ENCODE data around the gene NID1. TPM values are rescaled to one million over a fixed set of nuclear protein-coding genes. Genes with fewer than 3 reads are reported as not detected.

The NID1 gene
- total and polyA plus RNA-seq, 9 of the 15 experiments (the other 6 are each of a cell fraction or from before 2014, with no cell fraction given), result 0.22 TPM; not detected in 8

DNA sequence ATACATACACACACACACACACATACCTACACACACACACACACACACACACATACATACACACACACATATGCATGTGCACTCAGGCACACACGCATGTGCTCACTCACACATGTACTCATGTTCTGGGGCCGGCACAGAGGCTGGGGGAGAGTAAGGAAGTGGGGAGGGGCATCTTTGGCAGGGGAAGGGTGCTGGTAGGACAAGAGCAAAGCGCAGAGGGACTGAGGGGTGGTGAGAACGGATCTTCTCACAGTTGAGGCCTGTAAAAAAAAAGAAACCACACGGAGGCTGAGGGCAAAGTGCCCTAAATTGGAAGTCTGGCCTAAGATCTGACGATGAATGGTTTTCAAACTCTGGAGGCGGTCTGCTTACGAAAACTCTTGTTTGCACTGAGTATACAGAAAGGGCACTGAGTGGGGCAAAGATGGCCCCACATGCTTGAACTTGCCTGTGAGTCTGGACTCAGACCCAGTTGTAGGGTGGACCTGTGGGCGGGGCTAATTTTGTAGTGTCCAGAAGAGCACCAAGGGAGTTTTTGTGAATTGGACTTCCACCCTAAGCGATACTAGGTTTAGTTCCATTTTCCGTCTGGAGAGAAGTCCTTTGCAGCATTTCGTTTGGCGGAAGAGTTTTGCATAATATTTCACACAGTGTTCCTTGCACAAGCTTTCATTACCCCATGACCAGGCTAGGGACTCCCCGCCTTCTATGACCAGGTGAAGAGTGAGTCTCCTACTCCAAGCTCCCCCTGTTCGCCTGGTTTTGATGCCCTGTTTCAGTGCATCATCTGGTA lies 118.9 kb downstream of the NID1 start:
- no peak; the same call in 2 of the 3 replicates for ATAC-seq
- intact Hi-C loops (cut with micrococcal nuclease), result no loop called here
- H3K9me1 ChIP-seq (ENCODE audit: control insufficient read depth, insufficient read depth, low read length), result no peaks in the 10 kb centered on the region
- FAIRE-seq, result no peak
- BruUV-seq (replicated peaks), result no TSS peak
- H3K4me1 ChIP-seq (replicated peaks in 1 of 2; ENCODE audit: control insufficient read depth in 2 of 2, insufficient read depth in 2 of 2, low read length in 2 of 2), result no peaks in the 10 kb centered on the region
- H3K9ac ChIP-seq (ENCODE audit: insufficient read depth in 1 of 2, low read depth in 2 of 2, low read length in 2 of 2), result no peak overlapping the region
- no peak overlapping the region for H3K4me3 ChIP-seq
- 4% methylated on average over 15 of the region's 15 CpGs for WGBS (ENCODE audit: insufficient coverage, low coverage, missing lambda C conversion rate)
- ChIA-PET CTCF (ENCODE audit: low intra/inter-chr PET ratio) (no interaction called here), POLR2A (no interaction called here)
- H4K20me1 ChIP-seq (replicated peaks; ENCODE audit: control insufficient read depth, insufficient read depth, low read length), result no peaks in the 10 kb centered on the region
- no peak overlapping the region for H3K4me2 ChIP-seq (ENCODE audit: insufficient read depth, low read length)
- H3K36me3 ChIP-seq (ENCODE audit: control insufficient read depth, insufficient read depth, low read length), result no peaks in the 10 kb centered on the region
- no peak overlapping the region for H3K27ac ChIP-seq (ENCODE audit: extremely low read depth, low read depth, low read length)
- H3K9me3 ChIP-seq (replicated peaks; ENCODE audit: control insufficient read depth, insufficient read depth, low read depth, low read length), result no peaks in the 10 kb centered on the region
- TF ChIP-seq ZNF165 (CRISPR knock-in tag; IDR thresholded peaks at IDR 0.05; ENCODE audit: borderline replicate concordance) (no peak), TARDBP (IDR thresholded peaks at IDR 0.05) (no peak), ZNF445 (CRISPR knock-in tag; IDR thresholded peaks at IDR 0.05; ENCODE audit: low read depth) (no peak), ZKSCAN8 (CRISPR knock-in tag; IDR thresholded peaks at IDR 0.05) (no peak), TAF7 (tag; IDR thresholded peaks at IDR 0.05) (no peak), PURB (CRISPR knock-in tag; IDR thresholded peaks at IDR 0.05; ENCODE audit: low read depth) (no peak), KLF10 (CRISPR knock-in tag; IDR thresholded peaks at IDR 0.05) (no peak), STAT5A (IDR thresholded peaks at IDR 0.05; ENCODE audit: borderline replicate concordance, low read length) (no peak), ZBTB7A (IDR thresholded peaks at IDR 0.05; ENCODE audit: borderline replicate concordance, control insufficient read depth, low read depth, low read length) (no peak)
- H2AFZ ChIP-seq (ENCODE audit: low read depth, low read length), result no peak overlapping the region
- in situ Hi-C loops (cut with MboI), result no loop called here
- H3K27me3 ChIP-seq (ENCODE audit: control insufficient read depth in 2 of 2, insufficient read depth in 2 of 2, low read length in 2 of 2), result peaks cover 21 to 58% of the 10 kb centered on the region in 2 experiments; a peak in 4 of 5 replicates
- H3K79me2 ChIP-seq (ENCODE audit: control insufficient read depth, insufficient read depth, low read length), result no peaks in the 10 kb centered on the region
- no peak for DNase-seq (ENCODE audit: extremely low read depth in 1 of 4, low spot score in 3 of 4)

All from K562 (cell line).